Loucy (cell line): ENCODE results near the gene TIMP2.
"Not testable (repeated sequence)": the region's sequence is repeated elsewhere in the genome, so short reads cannot be mapped to it uniquely, and the experiment has no call there.

Experiments used
- H2AFZ ChIP-seq: fragments of 200-600 bp; sonication (generic); 2 replicates; pipeline ENCODE4 v1.6.0; 2016; ENCODE audit warnings: antibody characterized with exemption, mild to moderate bottlenecking, low read length, moderate library complexity
- H3F3A ChIP-seq: fragments of 200-600 bp; 2 replicates; pipeline ENCODE4 v1.6.0; 2016; ENCODE audit warnings: antibody characterized with exemption, low read depth, mild to moderate bottlenecking
- H3K27me3 ChIP-seq: fragments of 200-600 bp; sonication (generic); 2 replicates; pipeline ENCODE4 v1.6.1; 2014; ENCODE audit warnings: low read length, mild to moderate bottlenecking; ENCODE audit not compliant: insufficient read depth, poor library complexity, severe bottlenecking
- H3K36me3 ChIP-seq: fragments of 200-600 bp; sonication (generic); 2 replicates; pipeline ENCODE4 v1.6.1; 2016; ENCODE audit warnings: low read length; ENCODE audit not compliant: insufficient read depth
- H3K4me1 ChIP-seq: fragments of 200-600 bp; sonication (generic); 2 replicates; pipeline ENCODE4 v1.5.1; 2014; ENCODE audit warnings: low read length, mild to moderate bottlenecking; ENCODE audit not compliant: insufficient read depth, poor library complexity, severe bottlenecking
- H3K4me2 ChIP-seq: fragments of 200-600 bp; sonication (generic); 2 replicates; pipeline ENCODE4 v1.6.0; 2014; ENCODE audit warnings: antibody characterized with exemption, low read length, low read depth, mild to moderate bottlenecking; ENCODE audit not compliant: poor library complexity, severe bottlenecking
- H3K4me3 ChIP-seq: fragments of 200-600 bp; sonication (generic); 2 replicates; pipeline ENCODE4 v1.5.1; 2014; ENCODE audit warnings: low read length, mild to moderate bottlenecking, mixed read lengths; ENCODE audit not compliant: poor library complexity, severe bottlenecking
- H3K79me2 ChIP-seq: fragments of 200-600 bp; sonication (generic); 2 replicates; pipeline ENCODE4 v1.6.1; 2014; ENCODE audit warnings: low read length; ENCODE audit not compliant: insufficient read depth
- H3K9ac ChIP-seq: fragments of 200-600 bp; sonication (generic); 2 replicates; pipeline ENCODE4 v1.6.0; 2014; ENCODE audit warnings: mild to moderate bottlenecking, low read depth, low read length, moderate library complexity; ENCODE audit not compliant: poor library complexity, severe bottlenecking
- H3K9me2 ChIP-seq: fragments of 200-600 bp; sonication (generic); replicated peaks from 2 replicates; pipeline ENCODE4 v1.6.1; 2016; ENCODE audit warnings: low read depth, low read length, mixed read lengths
- H3K9me3 ChIP-seq: fragments of 200-600 bp; sonication (generic); 2 replicates; pipeline ENCODE4 v1.6.1; 2014; ENCODE audit warnings: mild to moderate bottlenecking, antibody characterized with exemption, low read length, low read depth; ENCODE audit not compliant: insufficient read depth
- H4K20me1 ChIP-seq: fragments of 200-600 bp; sonication (generic); 2 replicates; pipeline ENCODE4 v1.6.0; 2014; ENCODE audit warnings: antibody characterized with exemption, low read length, mild to moderate bottlenecking; ENCODE audit not compliant: insufficient read depth, poor library complexity, severe bottlenecking
- CTCF ChIP-seq: fragments of 200-600 bp; sonication (generic); conservative IDR thresholded peaks from 2 replicates; pipeline ENCODE4 v1.5.1; 2014; ENCODE audit warnings: mild to moderate bottlenecking, antibody characterized with exemption, low read length
- EZH2phosphoT487 ChIP-seq: fragments of 200-600 bp; IDR thresholded peaks from 2 replicates; pipeline ENCODE4 v1.6.1; 2018; ENCODE audit warnings: antibody characterized with exemption, mild to moderate bottlenecking, moderate library complexity, borderline replicate concordance

The TIMP2 gene

GRCh38 chr17:78904371-78904770 is 20.8 kb downstream of the TIMP2 start:
- no peaks in the 10 kb centered on the region for H3K9me2 ChIP-seq
- no peak overlapping the region for H3K4me2 ChIP-seq
- H3K79me2 ChIP-seq = no peaks in the 10 kb centered on the region
- TF ChIP-seq EZH2phosphoT487 (no peak), CTCF (no peak)
- no peaks in the 10 kb centered on the region for H4K20me1 ChIP-seq
- H2AFZ ChIP-seq = no peak overlapping the region
- peaks cover 5% of the 10 kb centered on the region; the same call in 1 of the 2 replicates for H3K36me3 ChIP-seq
- no peaks in the 10 kb centered on the region for H3K27me3 ChIP-seq
- no peaks in the 10 kb centered on the region for H3K9me3 ChIP-seq
- no peak overlapping the region for H3K9ac ChIP-seq
- no peaks in the 10 kb centered on the region for H3F3A ChIP-seq
- no peaks in the 10 kb centered on the region for H3K4me1 ChIP-seq
- H3K4me3 ChIP-seq = no peak overlapping the region

GRCh38 chr17:78903101-78903779 is 21.9 kb downstream of the TIMP2 start, which contains the start of gene CEP295NL:
Gene CEP295NL (minus strand): TSS chr17:78903201. CDS start chr17:78901828, 1,373 bp downstream.
- no peaks in the 10 kb centered on the region for H3K27me3 ChIP-seq
- H3K4me2 ChIP-seq = no peak within 1 kb of the TSS
- peaks cover 5% of the 10 kb centered on the region; the same call in 1 of the 2 replicates for H3K36me3 ChIP-seq
- no peaks in the 10 kb centered on the region for H3K9me2 ChIP-seq
- TF ChIP-seq CTCF (no peak), EZH2phosphoT487 (no peak)
- no peaks in the 10 kb centered on the region for H3K9me3 ChIP-seq
- no peak within 1 kb of the TSS for H3K4me3 ChIP-seq
- no peaks in the 10 kb centered on the region for H3K4me1 ChIP-seq
- H3K79me2 ChIP-seq = no peaks in the 10 kb centered on the region
- H2AFZ ChIP-seq = no peak within 1 kb of the TSS
- H4K20me1 ChIP-seq = no peaks in the 10 kb centered on the region
- H3K9ac ChIP-seq = no peak within 1 kb of the TSS
- H3F3A ChIP-seq = no peaks in the 10 kb centered on the region

- H3K4me1 ChIP-seq = not testable (repeated sequence)
These were observed 23.0 kb downstream of the TIMP2 start for GRCh38 chr17:78902231-78902630.

GRCh38 chr17:78901806-78902205 is 23.4 kb downstream of the TIMP2 start:
- Histone ChIP-seq H3K9me3 (no peaks in the 10 kb centered on the region), H3K9me2 (no peaks in the 10 kb centered on the region), H2AFZ (no peak overlapping the region), H3F3A (no peaks in the 10 kb centered on the region), H3K27me3 (no peaks in the 10 kb centered on the region), H3K4me1 (no peaks in the 10 kb centered on the region), H3K79me2 (no peaks in the 10 kb centered on the region), H3K4me3 (no peak overlapping the region), H3K4me2 (no peak overlapping the region), H3K9ac (no peak overlapping the region), H4K20me1 (no peaks in the 10 kb centered on the region), H3K36me3 (peaks cover 5% of the 10 kb centered on the region; the same call in 1 of the 2 replicates)
- no peak for TF ChIP-seq CTCF

More at GRCh38 chr17:78902231-78902630, 23.0 kb downstream of the TIMP2 start:
- not testable (repeated sequence) for H3K9me2 ChIP-seq, H3K36me3 ChIP-seq, H4K20me1 ChIP-seq, H3K27me3 ChIP-seq, H3K9ac ChIP-seq, H3F3A ChIP-seq, H3K9me3 ChIP-seq, H3K79me2 ChIP-seq, H2AFZ ChIP-seq, H3K4me2 ChIP-seq, H3K4me3 ChIP-seq
